GM21576 (cell line): ENCODE results near the gene LIPC.

Experiments
- ATAC-seq: cut with Tn5 transposase; IDR thresholded peaks from one replicate; pipeline ENCODE4 v1.9.1; 2021; ENCODE audit warnings: mild to moderate bottlenecking, moderate library complexity; ENCODE audit not compliant: unreplicated experiment

LIPC gene

DNA sequence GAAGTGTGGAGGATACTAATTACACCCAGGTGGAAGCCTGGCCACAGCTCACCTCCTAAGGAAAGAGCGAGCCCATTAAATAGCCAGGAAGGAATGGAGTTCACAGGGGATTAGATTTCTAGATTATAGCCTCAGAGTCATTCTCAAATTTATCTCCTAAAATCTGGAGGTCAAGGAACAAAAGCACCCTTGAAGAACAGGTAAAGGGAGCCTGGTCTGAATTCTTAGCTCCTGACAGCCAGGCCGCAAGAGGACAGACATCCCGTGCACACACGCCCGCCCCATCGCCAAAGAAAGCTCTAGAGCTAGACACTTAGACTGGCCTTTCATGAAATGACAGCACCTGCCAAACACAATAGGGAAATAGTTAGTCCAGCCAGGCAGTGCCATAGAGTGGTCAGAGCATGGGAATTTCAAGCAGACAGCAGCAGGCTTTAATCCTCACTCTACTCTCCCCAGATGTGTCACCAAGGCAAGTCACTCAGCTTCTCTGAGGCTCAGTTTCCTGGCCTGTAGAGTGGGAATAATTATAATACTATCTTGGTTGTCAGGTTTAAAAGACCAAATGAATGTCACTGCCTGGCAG is 59.2 kb downstream of the LIPC start:
- no peak for ATAC-seq

- ATAC-seq: no peak
Observed at GRCh38 chr15:58491499-58492202, 59.9 kb downstream of the LIPC start.

- ATAC-seq: no peak
Observed at GRCh38 chr15:58492661-58493397, 61.0 kb downstream of the LIPC start.

DNA sequence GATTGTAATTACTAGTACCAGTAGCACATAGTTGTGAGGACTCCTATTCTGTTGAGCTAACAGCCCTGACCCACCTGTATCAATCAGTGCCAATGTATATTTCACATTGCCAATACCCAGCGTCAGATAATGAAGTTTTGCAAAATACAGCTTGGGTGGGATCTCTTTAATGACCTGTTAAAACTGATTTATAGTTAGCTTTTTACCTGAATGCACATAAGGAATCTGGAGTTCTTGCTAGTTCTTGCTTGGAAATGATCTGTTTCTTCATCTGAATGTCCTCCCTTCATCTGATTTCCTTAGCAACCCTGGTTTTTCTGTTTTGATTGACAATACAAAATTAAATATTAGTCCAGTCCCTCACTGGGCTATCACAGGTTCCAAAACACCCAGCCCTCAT is 62.8 kb downstream of the LIPC start:
- no peak for ATAC-seq

DNA sequence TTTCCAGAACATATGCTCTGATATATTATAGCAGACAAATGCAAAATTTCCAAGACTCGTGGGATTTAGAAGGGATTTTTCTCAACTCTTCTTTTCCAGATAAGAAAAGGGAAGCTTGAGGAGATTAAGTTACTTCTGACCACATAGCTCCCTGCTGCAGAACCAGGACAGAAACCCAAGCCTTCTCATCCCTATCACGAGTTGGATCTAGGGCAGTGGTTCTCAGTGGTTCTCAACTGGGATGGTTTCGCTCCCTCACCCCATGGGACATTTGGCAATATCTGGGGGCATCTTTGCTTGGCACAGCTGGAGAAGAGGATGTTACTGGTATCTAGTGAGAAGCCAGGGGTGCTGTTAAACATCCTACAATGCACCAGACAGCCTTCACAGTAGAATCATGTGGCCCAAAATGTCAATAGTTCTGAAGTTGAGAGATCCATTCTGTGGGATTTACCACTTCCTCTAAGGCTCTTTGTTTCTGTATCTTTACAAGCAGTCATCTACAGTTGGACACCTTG is 64.2 kb downstream of the LIPC start:
- ATAC-seq: no peak

DNA sequence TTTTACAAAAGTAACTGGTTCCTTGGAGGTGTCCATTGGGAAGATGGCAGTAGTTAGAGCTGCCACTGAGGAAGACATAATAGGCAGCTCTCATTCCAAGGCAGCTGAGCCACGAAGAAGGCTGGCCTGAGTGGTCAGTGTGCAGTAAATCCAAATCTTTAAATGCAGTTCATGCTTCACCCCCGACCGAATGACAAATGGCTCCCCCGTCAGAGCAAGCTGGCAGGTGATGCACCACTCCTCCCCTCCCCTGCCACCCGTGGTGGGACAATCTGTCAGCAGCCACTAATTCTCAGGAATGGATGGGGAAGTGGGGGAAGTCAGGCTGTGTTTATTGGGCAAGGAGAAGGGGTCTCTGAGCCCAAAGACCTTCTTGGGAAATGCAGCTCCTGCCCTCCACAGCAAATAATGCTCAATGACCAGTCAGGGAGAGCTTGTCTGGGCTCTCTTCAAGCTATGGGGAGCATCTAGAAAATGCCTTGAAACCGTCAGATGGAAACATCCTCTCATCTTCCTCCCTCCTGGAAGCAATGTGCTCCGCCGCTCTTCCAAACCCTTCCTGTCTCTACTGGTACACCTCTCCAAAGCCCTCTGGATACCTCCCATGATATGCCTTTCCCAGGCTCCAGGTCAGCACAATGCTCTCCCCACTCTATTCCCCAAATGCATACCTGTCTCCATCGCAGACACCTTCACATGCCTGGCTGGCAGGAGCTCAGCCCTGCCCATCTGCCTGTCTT is 65.4 kb downstream of the LIPC start:
- ATAC-seq: no peak

- ATAC-seq: no peak
Observed at GRCh38 chr15:58498821-58499580, 67.2 kb downstream of the LIPC start.

DNA sequence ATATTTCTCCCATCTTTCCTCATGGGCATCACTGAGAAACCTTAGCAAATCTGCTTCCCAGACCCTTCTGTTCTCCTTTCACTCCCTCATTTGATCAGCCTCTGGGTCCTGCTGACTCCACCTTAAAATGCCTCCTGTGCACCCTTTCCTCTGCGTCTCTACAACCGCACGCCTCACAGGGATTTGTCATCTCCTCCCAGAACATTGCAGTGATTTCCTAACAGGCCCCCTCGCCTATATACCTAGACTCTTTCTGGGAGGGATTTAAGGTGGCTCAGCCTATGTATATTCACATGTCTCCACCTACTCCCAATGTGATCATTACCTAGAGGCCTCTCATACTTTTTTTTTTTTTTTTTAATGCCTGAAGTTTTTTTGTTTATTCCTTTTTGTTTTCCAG is 69.2 kb downstream of the LIPC start:
- ATAC-seq: no peak

DNA sequence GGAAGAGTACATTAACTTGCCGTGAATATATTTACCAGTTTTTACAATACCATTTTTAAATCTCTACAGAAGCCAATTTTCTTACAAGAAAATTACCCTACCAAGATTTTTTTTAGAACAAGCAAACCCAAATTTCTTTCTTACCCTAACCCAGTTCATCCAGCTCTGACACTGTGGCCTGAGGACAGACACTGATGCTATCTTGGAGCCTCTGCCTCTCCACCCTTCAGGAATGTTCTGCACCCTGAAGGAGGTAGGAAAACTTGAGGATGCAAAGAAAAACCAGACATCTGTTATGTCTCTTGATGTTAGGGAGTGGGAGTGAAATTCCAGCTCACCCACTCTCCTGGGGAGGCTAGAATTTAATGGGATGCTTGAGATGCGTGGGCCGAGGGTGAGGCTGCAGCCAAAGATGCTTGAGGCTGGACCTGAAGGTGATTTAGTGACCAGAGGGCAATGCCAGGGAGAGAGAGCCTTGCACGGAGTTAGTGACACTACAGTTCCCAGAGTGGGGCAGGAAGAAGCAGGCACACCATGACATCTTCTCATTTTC is 69.9 kb downstream of the LIPC start:
- ATAC-seq: no peak

DNA sequence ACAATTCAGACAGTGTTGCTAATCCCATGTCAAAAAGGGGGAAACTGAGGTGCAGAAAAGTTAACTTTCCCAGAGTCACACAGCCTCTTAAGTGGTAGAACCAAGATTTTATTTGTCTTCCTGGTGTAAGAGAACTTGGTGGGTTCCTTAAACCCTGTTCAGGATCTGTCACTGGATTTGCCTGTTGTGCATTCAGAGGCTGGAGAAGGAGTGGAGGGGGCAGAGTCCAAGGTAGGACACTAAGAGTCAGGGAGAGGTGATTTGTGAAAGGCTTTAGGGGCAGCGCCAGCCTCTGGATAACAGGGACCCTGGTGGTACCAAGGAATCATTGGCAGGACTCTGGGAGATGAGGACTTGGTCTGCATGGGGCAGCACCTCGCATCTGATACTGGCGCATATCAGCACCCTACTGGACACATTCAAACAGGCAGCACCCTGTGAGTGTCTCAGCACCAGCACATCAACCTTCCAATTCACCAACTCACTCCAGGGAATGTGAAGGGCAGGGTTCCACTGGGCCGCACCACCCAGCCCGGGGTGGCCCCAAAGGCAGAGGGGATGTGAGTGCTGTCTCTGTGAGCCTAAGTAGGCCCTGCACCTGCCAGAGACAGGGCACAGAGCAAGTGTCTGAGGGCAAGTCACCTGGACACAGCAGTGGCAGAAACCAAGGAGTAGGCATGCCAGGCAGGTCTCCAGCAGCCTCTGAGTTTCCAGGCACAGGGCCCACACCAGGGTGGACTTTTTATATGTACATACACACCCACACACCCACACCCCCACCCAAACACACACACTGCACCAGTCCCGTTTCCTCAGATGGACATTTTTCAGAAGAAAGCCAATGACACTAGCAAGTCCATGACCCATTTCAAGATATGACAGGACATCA is 71.6 kb downstream of the LIPC start:
- ATAC-seq: no peak

- no peak for ATAC-seq
Observed at GRCh38 chr15:58504674-58505234, 73.0 kb downstream of the LIPC start.

GRCh38 chr15:58505581-58505980 is 73.8 kb downstream of the LIPC start:
- ATAC-seq: no peak

GRCh38 chr15:58506064-58506490 is 74.3 kb downstream of the LIPC start:
- no peak for ATAC-seq

DNA sequence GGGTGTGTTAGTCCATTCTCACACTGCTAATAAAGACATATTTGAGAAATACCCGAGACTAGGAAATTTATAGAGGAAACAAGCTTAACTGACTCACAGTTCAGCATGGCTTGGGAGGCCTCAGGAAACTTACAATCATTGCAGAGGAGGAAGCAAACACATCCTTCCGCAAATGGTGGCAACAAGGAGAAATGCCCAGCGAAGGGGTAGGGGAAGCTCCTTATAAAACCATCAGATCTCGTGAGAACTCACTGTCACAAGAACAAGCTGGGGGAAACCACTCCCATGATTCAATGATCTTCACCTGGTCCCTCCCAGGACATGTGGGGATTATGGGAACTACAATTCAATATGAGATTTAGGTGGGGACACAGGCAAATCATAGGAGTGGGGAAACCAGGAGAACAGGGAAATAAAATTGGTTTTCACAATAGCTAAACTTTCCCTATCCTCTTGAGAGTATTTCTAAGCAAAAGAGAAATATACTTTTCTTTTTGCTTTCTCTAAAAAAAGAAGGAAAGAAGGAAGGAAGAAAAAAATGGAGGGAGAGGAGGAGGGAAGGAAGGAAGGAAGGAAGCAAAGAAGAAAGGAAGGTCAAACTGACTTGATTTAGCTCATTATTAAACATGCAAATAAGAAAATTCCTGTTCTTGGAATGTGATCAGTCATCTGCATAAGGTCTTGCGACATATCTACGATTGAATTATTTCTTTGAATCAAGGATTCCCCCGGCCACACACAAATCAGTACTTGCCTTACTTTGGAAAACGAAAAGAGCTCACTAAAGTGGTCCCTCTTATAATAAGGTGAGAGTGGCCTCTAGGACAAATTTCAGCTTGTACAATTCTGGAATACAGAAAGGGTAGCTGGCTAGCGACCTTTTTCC is 75.2 kb downstream of the LIPC start:
- ATAC-seq: no peak

- no peak for ATAC-seq
Observed at GRCh38 chr15:58509556-58509955, 77.8 kb downstream of the LIPC start.

- no peak for ATAC-seq
Observed at GRCh38 chr15:58510715-58511598, 79.2 kb downstream of the LIPC start.

- ATAC-seq: no peak
Observed at GRCh38 chr15:58511599-58511987, 79.8 kb downstream of the LIPC start.
